GM12878 (cell line): ENCODE data around the gene ARAF. TPM values are rescaled to one million over a fixed set of nuclear protein-coding genes. Genes with fewer than 3 reads are reported as not detected.

Experiments
- ATAC-seq: fragments of 200-7000 bp; cut with Tn5 transposase; 3 replicates; pipeline ENCODE4 v1.9.1; 2020; ENCODE audit warnings: mild to moderate bottlenecking, moderate library complexity
- BruUV-seq: library from RNA; stranded (reverse); fragments of 400-500 nt; replicated peaks from 2 replicates; lab custom pipeline; 2021; lab: Mats Ljungman, UMichigan
- CTCF ChIA-PET: fragments of 300-600 bp; sonication (Branson Sonifier 250); formaldehyde crosslinking; extraction: SDS; loops from one replicate; lab custom pipeline; 2021; ENCODE audit warnings: inconsistent platforms; lab: Yijun Ruan, JAX
- POLR2A ChIA-PET: fragments of 350-600 bp; formaldehyde crosslinking; extraction: SDS; loops from one replicate; lab custom pipeline; 2021; ENCODE audit warnings: inconsistent platforms; lab: Charles Lee
- RAD21 ChIA-PET: fragments of 300-600 bp; sonication (Branson Sonifier 250); formaldehyde crosslinking; loops from one replicate; lab custom pipeline; 2023; ENCODE audit warnings: antibody characterized with exemption; ENCODE audit not compliant: unreplicated experiment; lab: Charles Lee
- SMC1A ChIA-PET: fragments of 300-600 bp; sonication (Branson Sonifier 250); formaldehyde crosslinking; loops from one replicate; lab custom pipeline; 2023; ENCODE audit not compliant: unreplicated experiment, uncharacterized antibody; lab: Charles Lee
- DNase-seq: peaks from one replicate; pipeline ENCODE4 v3.0.0-alpha.2; 2011; ENCODE audit warnings: low read depth, low spot score
- FAIRE-seq: peaks from 3 replicates; lab custom pipeline; 2011; peaks lifted over from hg19 to GRCh38; lab: Jason Lieb, UNC
- H2AFZ ChIP-seq: 2 replicates; pipeline ENCODE4 v1.6.0; 2011; ENCODE audit warnings: low read depth, low read length, control low read depth; ENCODE audit not compliant: control insufficient read depth
- H3K27ac ChIP-seq: 2 replicates; pipeline ENCODE4 v1.5.1; 2011; ENCODE audit warnings: control low read depth; ENCODE audit not compliant: control insufficient read depth, insufficient read depth
- H3K27me3 ChIP-seq, 2 experiments: replicated peaks in 1 of 2; 2 replicates each; pipeline versions ENCODE4 v1.6.0 to v1.6.1; 2011; ENCODE audit warnings: low read length in 1 of 2; ENCODE audit not compliant: control insufficient read depth in 2 of 2, insufficient read depth in 2 of 2
- H3K36me3 ChIP-seq, 2 experiments: 2 replicates each; pipeline ENCODE4 v1.5.1; 2011; ENCODE audit warnings: low read length in 1 of 2; ENCODE audit not compliant: control insufficient read depth in 2 of 2, insufficient read depth in 2 of 2
- H3K4me1 ChIP-seq: 2 replicates; pipeline ENCODE4 v1.6.1; 2011; ENCODE audit warnings: mild to moderate bottlenecking, low read length, moderate library complexity, mixed read lengths; ENCODE audit not compliant: control insufficient read depth, insufficient read depth
- H3K4me2 ChIP-seq: 2 replicates; pipeline ENCODE4 v1.6.0; 2011; ENCODE audit warnings: control low read depth; ENCODE audit not compliant: control insufficient read depth, insufficient read depth
- H3K4me3 ChIP-seq: fragments of 200-600 bp; sonication (generic); 2 replicates; pipeline ENCODE4 v1.5.1; 2016
- H3K79me2 ChIP-seq: 2 replicates; pipeline ENCODE4 v1.6.0; 2011; ENCODE audit warnings: low read length; ENCODE audit not compliant: control insufficient read depth, insufficient read depth
- H3K9ac ChIP-seq: 2 replicates; pipeline ENCODE4 v1.8.0; 2011; ENCODE audit warnings: low read length, control low read depth, mixed read lengths; ENCODE audit not compliant: control insufficient read depth, insufficient read depth
- H3K9me3 ChIP-seq: replicated peaks from 3 replicates; pipeline ENCODE4 v1.5.1; 2011; ENCODE audit warnings: mild to moderate bottlenecking, low read length; ENCODE audit not compliant: control insufficient read depth, insufficient read depth
- H4K20me1 ChIP-seq: 2 replicates; pipeline ENCODE4 v1.6.0; 2011; ENCODE audit not compliant: control insufficient read depth, insufficient read depth
- CBX3 ChIP-seq: fragments of 200-600 bp; sonication (generic); IDR thresholded peaks from 2 replicates; pipeline ENCODE4 v1.6.1; 2016; ENCODE audit warnings: low read depth, borderline replicate concordance
- EP300 ChIP-seq, 2 experiments: fragments of 150-350 bp in 1 of 2; IDR thresholded peaks; 2 replicates each; pipeline ENCODE4 v1.6.1; 2011 to 2012; ENCODE audit warnings: low read depth in 2 of 2, low read length in 2 of 2, borderline replicate concordance in 1 of 2, improper control_type of control experiment in 1 of 2, inconsistent platforms in 1 of 2; ENCODE audit not compliant: control insufficient read depth in 1 of 2
- FOXM1 ChIP-seq: IDR thresholded peaks from 2 replicates; pipeline ENCODE4 v1.6.1; 2012; ENCODE audit warnings: low read depth, mild to moderate bottlenecking, inconsistent platforms, low read length, moderate library complexity
- JUNB ChIP-seq: IDR thresholded peaks from 2 replicates; pipeline ENCODE4 v1.6.1; 2016; ENCODE audit warnings: antibody characterized with exemption, mild to moderate bottlenecking
- MXI1 ChIP-seq: fragments of 150-350 bp; IDR thresholded peaks from 2 replicates; pipeline ENCODE4 v1.6.1; 2011; ENCODE audit warnings: low read depth, mild to moderate bottlenecking, inconsistent platforms, low read length, improper control_type of control experiment
- PAX5 ChIP-seq: IDR thresholded peaks from 2 replicates; pipeline ENCODE4 v1.6.1; 2011; ENCODE audit warnings: low read depth, low read length, borderline replicate concordance
- POU2F2 ChIP-seq: IDR thresholded peaks from 3 replicates; pipeline ENCODE4 v1.6.1; 2011; ENCODE audit warnings: low read depth, mild to moderate bottlenecking, low read length, borderline replicate concordance
- SIX5 ChIP-seq: IDR thresholded peaks from 2 replicates; pipeline ENCODE4 v1.6.1; 2011; ENCODE audit warnings: mild to moderate bottlenecking, low read depth, low read length, moderate library complexity; ENCODE audit not compliant: severe bottlenecking
- SPI1 ChIP-seq: IDR thresholded peaks from 2 replicates; pipeline ENCODE4 v1.6.1; 2011; ENCODE audit warnings: low read depth, mild to moderate bottlenecking, low read length, moderate library complexity, borderline replicate concordance; ENCODE audit not compliant: insufficient read depth
- STAT1 ChIP-seq: fragments of 450-650 bp; conservative IDR thresholded peaks from 2 replicates; pipeline ENCODE4 v1.6.1; 2014; ENCODE audit warnings: antibody characterized with exemption, mild to moderate bottlenecking
- USF1 ChIP-seq: IDR thresholded peaks from 2 replicates; pipeline ENCODE4 v1.6.1; 2011; ENCODE audit warnings: borderline replicate concordance, low read depth, mild to moderate bottlenecking, moderate library complexity, mixed read lengths, low read length; ENCODE audit not compliant: insufficient read depth; ENCODE audit errors: extremely low read length
- whole genome bisulfite sequencing: methylation state at CpG from one replicate; pipeline ENCODE4 v1.1.6; 2016; ENCODE audit warnings: low lambda C conversion rate; ENCODE audit not compliant: insufficient replicate concordance, insufficient coverage; ENCODE audit errors: missing lambda C conversion rate; 5-methylcytosine and 5-hydroxymethylcytosine counted together
- in situ Hi-C: fragments of 300-500 bp; cut with MboI; formaldehyde crosslinking; loops from 9 replicates; pipeline ENCODE4 v1.14.3; 2018; ENCODE audit warnings: mixed read lengths
- intact Hi-C: fragments of 100-400 bp; cut with micrococcal nuclease; formaldehyde crosslinking; loops from one replicate; pipeline ENCODE4 v1.14.2; 2022; ENCODE audit not compliant: unreplicated experiment
- polyA plus RNA-seq, 11 experiments: library from polyadenylated mRNA; depleted of rRNA in 4 of 11; unstranded in 6 of 11; stranded (reverse) in 5 of 11; fragments of >200 nt; fragmentation: Nextera tagmentation in 4 of 11; fragmentation: Illumina TruSeq in 1 of 11; extraction: Ambion mirVana in 4 of 11; extraction: Trizol in 1 of 11; gene quantifications; 1 replicate in 1 of 11; 2 replicates in 10 of 11; pipeline versions ENCODE4 v1.2.1 to v1.2.3, GENCODE V29; 2011 to 2016; ENCODE audit warnings: inconsistent platforms in 2 of 11, missing spikeins in 2 of 11, low read depth in 1 of 11
- total RNA-seq, 4 experiments: library from RNA; depleted of rRNA in 3 of 4; stranded (reverse); fragments of >200 nt in 3 of 4; fragmentation: Illumina TruSeq in 1 of 4; extraction: Trizol in 1 of 4; gene quantifications; 2 replicates each; pipeline versions ENCODE4 v1.2.1 to v1.2.3, GENCODE V29; 2013 to 2021

ARAF gene
- total and polyA plus RNA-seq, 10 of the 15 experiments (the other 5 are each of a cell fraction or from before 2014, with no cell fraction given) = 5.0 to 79.2 (median 39.1) TPM

DNA sequence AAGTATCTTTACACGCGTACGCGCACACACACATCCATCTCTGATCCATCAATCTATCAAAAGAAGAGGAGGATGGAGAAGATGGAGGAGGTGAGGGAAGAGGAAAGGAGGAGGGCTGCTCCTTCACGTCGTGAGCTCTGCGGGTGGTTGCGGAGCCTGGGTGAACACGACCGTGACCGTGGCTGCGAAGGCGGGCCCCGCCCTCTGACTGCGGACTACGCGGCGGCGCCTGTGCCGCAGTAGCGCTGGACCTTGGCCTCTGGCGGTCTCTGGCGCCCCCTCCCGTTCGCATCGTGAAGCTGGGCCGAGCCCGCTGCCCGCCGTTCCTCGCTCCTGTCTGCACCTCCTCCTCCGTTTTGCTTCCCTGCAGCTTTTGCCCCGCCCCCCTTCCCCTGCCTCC lies 37.7 kb upstream of the ARAF start (continued):
- TF ChIP-seq PAX5 (peak; percentile 93), EP300 (IDR thresholded peaks at IDR 0.05; ENCODE audit: borderline replicate concordance in 1 of 2, control insufficient read depth in 1 of 2, low read depth in 2 of 2, low read length in 2 of 2) (no peak)

GRCh38 chrX:47523713-47524166 lies 37.3 kb upstream of the ARAF start:
- intact Hi-C loops = loop anchor here (1.0 to 5.0 kb wide), 2 partner anchors 26 to 141 kb away; no protein-coding TSS in a partner anchor
- 36% methylated on average over 24 of the region's 34 CpGs for WGBS
- no peak for TF ChIP-seq POU2F2
- no peak for TF ChIP-seq CBX3
- no peak for TF ChIP-seq FOXM1
- no peak for TF ChIP-seq STAT1
- no peak for TF ChIP-seq SIX5
- TF ChIP-seq MXI1 = no peak
- no peak for TF ChIP-seq USF1
- no peak for TF ChIP-seq JUNB
- TF ChIP-seq SPI1 = 0 out of 2 replicates have a peak, but pooled peaks have one; percentile 9
- ATAC-seq (peak; percentile 57), FAIRE-seq (no peak), DNase-seq (no peak)
- H3K4me1 ChIP-seq = no peaks in the 10 kb centered on the region
- POLR2A ChIA-PET = interaction anchor here (0.8 kb wide), 1 partner anchor 10 kb away, joined by 4 read pairs; no protein-coding TSS in a partner anchor
- peak overlapping the region; percentile 10; the same call in 1 of the 2 replicates for H3K27ac ChIP-seq
- no TSS peak for BruUV-seq
- RAD21 ChIA-PET = interaction anchor here (0.6 to 2.1 kb wide), 13 partner anchors 8 to 333 kb away, joined by 3 to 25 read pairs (median 4); no protein-coding TSS in a partner anchor
- SMC1A ChIA-PET = interaction anchor here (1.0 to 5.8 kb wide), 6 partner anchors 18 to 493 kb away, joined by 3 to 52 read pairs (median 4); no protein-coding TSS in a partner anchor
- H3K36me3 ChIP-seq = no peaks in the 10 kb centered on the region
- no peaks in the 10 kb centered on the region for H3K79me2 ChIP-seq
- no peaks in the 10 kb centered on the region for H3K27me3 ChIP-seq
- CTCF ChIA-PET = interaction anchor here (0.7 to 12.6 kb wide), 15 partner anchors 10 to 430 kb away, joined by 3 to 178 read pairs (median 4); partner anchors contain the start of gene ZNF41
- in situ Hi-C loops = loop anchor here (5.0 kb wide), 1 partner anchor 326 kb away; no protein-coding TSS in a partner anchor
- H3K9ac ChIP-seq = peak overlapping the region; percentile 27; the same call in 1 of the 2 replicates
- no peaks in the 10 kb centered on the region; the same call in 2 of the 3 replicates for H3K9me3 ChIP-seq
- peak overlapping the region; percentile 75 for H2AFZ ChIP-seq
- H3K4me2 ChIP-seq = peak overlapping the region; percentile 82
- H3K4me3 ChIP-seq = peak overlapping the region; percentile 50
- no peaks in the 10 kb centered on the region for H4K20me1 ChIP-seq
